Measurements from ENCODE around the gene METTL9. TPM values are rescaled to one million over a fixed set of nuclear protein-coding genes. Genes with fewer than 3 reads are reported as not detected.

METTL9 gene
- total and polyA plus RNA-seq, 4 donors, result 9.3 to 57.3 (median 17.2) TPM

GRCh38 chr16:21652453-21652852 is 53.1 kb downstream of the METTL9 start, which contains the start of gene IGSF6:
Gene IGSF6, minus strand, starts transcription at chr16:21652608. Its CDS starts 10 bp downstream, at chr16:21652598.
- Histone ChIP-seq H3K9ac (ENCODE audit: low read depth in 1 of 2, low read length in 2 of 2) (no peak within 1 kb of the TSS), H3K27me3 (ENCODE audit: control insufficient read depth in 4 of 4, insufficient read depth in 4 of 4, low read length in 3 of 4) (no peaks in the 10 kb centered on the region), H3K4me3 (ENCODE audit: low read depth in 1 of 3, low read length in 3 of 3) (no peak within 1 kb of the TSS), H3K36me3 (ENCODE audit: control insufficient read depth in 4 of 4, insufficient read depth in 3 of 4, low read depth in 1 of 4, low read length in 3 of 4) (peaks cover 0 to 3% (median under 1%) of the 10 kb centered on the region in 4 donors), H3K27ac (ENCODE audit: low read depth in 1 of 2, low read length in 2 of 2) (peak within 1 kb of the TSS; percentile 31 to 46), H3K4me1 (ENCODE audit: control insufficient read depth in 4 of 4, insufficient read depth in 4 of 4, low read length in 3 of 4) (no peaks in the 10 kb centered on the region), H3K9me3 (ENCODE audit: control insufficient read depth in 4 of 4, low read length in 3 of 4) (no peaks in the 10 kb centered on the region)
- 89% methylated on average over 6 of the region's 6 CpGs for WGBS
- no peak for DNase-seq (ENCODE audit: low spot score)
- TF ChIP-seq ATF3 (IDR thresholded peaks at IDR 0.05) (no peak), NR2F2 (IDR thresholded peaks at IDR 0.05) (no peak), FOXA2 (IDR thresholded peaks at IDR 0.05) (no peak), SP1 (IDR thresholded peaks at IDR 0.05) (no peak), RAD21 (IDR thresholded peaks at IDR 0.05) (no peak), HNF4A (conservative IDR thresholded peaks at IDR 0.05) (no peak), YY1 (IDR thresholded peaks at IDR 0.05) (no peak), TAF1 (conservative IDR thresholded peaks at IDR 0.05) (no peak), FOXA1 (IDR thresholded peaks at IDR 0.05) (no peak), GABPA (IDR thresholded peaks at IDR 0.05 in 1 of 2, conservative IDR thresholded peaks at IDR 0.05 in 1 of 2) (no peak), MAX (IDR thresholded peaks at IDR 0.05) (no peak), EGR1 (IDR thresholded peaks at IDR 0.05; ENCODE audit: low read depth in 2 of 2) (no peak), HNF4G (IDR thresholded peaks at IDR 0.05) (no peak), JUND (IDR thresholded peaks at IDR 0.05) (no peak), RXRA (IDR thresholded peaks at IDR 0.05) (no peak)
- TF ChIP-seq, protein P1, sequence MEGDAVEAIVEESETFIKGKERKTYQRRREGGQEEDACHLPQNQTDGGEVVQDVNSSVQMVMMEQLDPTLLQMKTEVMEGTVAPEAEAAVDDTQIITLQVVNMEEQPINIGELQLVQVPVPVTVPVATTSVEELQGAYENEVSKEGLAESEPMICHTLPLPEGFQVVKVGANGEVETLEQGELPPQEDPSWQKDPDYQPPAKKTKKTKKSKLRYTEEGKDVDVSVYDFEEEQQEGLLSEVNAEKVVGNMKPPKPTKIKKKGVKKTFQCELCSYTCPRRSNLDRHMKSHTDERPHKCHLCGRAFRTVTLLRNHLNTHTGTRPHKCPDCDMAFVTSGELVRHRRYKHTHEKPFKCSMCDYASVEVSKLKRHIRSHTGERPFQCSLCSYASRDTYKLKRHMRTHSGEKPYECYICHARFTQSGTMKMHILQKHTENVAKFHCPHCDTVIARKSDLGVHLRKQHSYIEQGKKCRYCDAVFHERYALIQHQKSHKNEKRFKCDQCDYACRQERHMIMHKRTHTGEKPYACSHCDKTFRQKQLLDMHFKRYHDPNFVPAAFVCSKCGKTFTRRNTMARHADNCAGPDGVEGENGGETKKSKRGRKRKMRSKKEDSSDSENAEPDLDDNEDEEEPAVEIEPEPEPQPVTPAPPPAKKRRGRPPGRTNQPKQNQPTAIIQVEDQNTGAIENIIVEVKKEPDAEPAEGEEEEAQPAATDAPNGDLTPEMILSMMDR (IDR thresholded peaks at IDR 0.05; ENCODE audit: low read depth, low read length, missing input control), result no peak
- TF ChIP-seq, protein P2, sequence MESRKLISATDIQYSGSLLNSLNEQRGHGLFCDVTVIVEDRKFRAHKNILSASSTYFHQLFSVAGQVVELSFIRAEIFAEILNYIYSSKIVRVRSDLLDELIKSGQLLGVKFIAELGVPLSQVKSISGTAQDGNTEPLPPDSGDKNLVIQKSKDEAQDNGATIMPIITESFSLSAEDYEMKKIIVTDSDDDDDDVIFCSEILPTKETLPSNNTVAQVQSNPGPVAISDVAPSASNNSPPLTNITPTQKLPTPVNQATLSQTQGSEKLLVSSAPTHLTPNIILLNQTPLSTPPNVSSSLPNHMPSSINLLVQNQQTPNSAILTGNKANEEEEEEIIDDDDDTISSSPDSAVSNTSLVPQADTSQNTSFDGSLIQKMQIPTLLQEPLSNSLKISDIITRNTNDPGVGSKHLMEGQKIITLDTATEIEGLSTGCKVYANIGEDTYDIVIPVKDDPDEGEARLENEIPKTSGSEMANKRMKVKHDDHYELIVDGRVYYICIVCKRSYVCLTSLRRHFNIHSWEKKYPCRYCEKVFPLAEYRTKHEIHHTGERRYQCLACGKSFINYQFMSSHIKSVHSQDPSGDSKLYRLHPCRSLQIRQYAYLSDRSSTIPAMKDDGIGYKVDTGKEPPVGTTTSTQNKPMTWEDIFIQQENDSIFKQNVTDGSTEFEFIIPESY (IDR thresholded peaks at IDR 0.05), result no peak
- TF ChIP-seq, protein P3, sequence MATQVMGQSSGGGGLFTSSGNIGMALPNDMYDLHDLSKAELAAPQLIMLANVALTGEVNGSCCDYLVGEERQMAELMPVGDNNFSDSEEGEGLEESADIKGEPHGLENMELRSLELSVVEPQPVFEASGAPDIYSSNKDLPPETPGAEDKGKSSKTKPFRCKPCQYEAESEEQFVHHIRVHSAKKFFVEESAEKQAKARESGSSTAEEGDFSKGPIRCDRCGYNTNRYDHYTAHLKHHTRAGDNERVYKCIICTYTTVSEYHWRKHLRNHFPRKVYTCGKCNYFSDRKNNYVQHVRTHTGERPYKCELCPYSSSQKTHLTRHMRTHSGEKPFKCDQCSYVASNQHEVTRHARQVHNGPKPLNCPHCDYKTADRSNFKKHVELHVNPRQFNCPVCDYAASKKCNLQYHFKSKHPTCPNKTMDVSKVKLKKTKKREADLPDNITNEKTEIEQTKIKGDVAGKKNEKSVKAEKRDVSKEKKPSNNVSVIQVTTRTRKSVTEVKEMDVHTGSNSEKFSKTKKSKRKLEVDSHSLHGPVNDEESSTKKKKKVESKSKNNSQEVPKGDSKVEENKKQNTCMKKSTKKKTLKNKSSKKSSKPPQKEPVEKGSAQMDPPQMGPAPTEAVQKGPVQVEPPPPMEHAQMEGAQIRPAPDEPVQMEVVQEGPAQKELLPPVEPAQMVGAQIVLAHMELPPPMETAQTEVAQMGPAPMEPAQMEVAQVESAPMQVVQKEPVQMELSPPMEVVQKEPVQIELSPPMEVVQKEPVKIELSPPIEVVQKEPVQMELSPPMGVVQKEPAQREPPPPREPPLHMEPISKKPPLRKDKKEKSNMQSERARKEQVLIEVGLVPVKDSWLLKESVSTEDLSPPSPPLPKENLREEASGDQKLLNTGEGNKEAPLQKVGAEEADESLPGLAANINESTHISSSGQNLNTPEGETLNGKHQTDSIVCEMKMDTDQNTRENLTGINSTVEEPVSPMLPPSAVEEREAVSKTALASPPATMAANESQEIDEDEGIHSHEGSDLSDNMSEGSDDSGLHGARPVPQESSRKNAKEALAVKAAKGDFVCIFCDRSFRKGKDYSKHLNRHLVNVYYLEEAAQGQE (IDR thresholded peaks at IDR 0.05), result no peak
